Stimulated activated CD4-positive, alpha-beta T cell treated with anti-CD3 and anti-CD28 coated beads, Interleukin-1b, Interleukin-23, amount 100 ng/mL, for 4 hours (primary cell): ENCODE results near the gene LGALS3.

Experiments used
- DNase-seq, 2 donors: peaks; one replicate each; pipeline ENCODE4 v3.0.0-alpha.2; 2020; ENCODE audit warnings: low read depth in 2 of 2

Gene LGALS3

DNA sequence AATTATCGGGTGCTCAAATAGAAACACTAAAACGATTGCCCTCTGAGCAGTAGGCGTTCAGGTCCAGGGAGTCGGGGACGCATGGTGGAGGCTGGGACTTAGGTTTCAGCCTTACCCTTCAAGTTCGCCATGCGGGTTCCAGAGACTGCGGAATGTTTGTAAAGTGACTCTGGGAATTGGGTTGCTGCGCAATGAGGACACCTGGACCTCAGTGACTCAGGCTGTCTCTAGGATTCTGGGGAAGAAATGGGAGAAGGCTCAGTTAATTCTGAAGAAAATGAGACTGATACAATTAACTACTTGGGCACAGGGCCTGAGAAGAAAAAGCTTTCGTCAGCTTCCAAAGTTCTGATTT, 1.1 kb downstream of the LGALS3 start:
- no peak for DNase-seq

- no peak for DNase-seq
Observed at GRCh38 chr14:55131370-55132137, 2.5 kb downstream of the LGALS3 start.

- DNase-seq: no peak
Observed at GRCh38 chr14:55133416-55133815, 4.4 kb downstream of the LGALS3 start.

DNA sequence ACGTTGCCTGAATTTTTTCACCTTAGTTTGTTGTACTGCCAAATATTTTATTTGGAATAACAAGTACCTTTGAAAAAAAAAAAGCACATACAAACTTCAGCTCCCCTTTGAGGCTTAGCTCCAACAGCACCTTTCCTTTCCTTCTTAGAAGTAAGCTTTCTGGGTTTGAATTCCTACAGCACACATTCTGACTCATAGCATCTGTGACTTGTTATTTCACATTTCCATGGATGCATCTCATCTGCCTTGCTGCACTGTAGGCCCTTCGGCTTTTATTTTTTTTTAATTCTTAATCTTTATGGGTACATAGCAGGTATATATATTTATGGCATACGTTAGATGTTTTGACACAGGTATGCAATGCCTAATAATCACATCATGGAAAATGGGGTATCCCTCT, 7.2 kb downstream of the LGALS3 start:
- no peak for DNase-seq

GRCh38 chr14:55136885-55137786, 8.1 kb downstream of the LGALS3 start:
- no peak for DNase-seq

- DNase-seq: no peak
Observed at GRCh38 chr14:55138091-55138490, 9.0 kb downstream of the LGALS3 start.

DNA sequence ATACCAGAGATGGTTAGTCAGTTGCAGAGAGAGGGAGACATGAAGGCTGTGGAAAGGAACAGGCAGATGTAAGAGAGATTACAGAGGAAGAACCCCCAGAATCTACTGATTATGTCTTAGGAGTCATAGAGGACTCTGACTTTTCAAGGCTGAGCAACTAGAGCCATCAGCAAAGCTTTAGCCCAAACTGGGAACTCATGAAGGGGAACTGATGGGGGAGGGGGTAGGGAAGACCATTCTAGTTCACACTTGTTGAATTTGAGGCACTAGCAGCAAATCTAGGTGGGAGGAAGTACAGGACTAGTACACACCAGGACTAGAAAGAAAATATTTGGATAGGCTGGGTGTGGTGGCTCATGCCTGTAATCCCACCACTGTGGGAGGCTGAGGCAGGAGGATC, 10.1 kb downstream of the LGALS3 start:
- no peak for DNase-seq

GRCh38 chr14:55139696-55140509, 10.9 kb downstream of the LGALS3 start:
- DNase-seq: no peak

GRCh38 chr14:55141825-55142224, 12.8 kb downstream of the LGALS3 start:
- DNase-seq: no peak

- no peak for DNase-seq
Observed at GRCh38 chr14:55142466-55142865, 13.4 kb downstream of the LGALS3 start.

GRCh38 chr14:55146425-55146824, 17.4 kb downstream of the LGALS3 start:
- DNase-seq: no peak

GRCh38 chr14:55151601-55152000, 22.5 kb downstream of the LGALS3 start:
- no peak for DNase-seq

DNA sequence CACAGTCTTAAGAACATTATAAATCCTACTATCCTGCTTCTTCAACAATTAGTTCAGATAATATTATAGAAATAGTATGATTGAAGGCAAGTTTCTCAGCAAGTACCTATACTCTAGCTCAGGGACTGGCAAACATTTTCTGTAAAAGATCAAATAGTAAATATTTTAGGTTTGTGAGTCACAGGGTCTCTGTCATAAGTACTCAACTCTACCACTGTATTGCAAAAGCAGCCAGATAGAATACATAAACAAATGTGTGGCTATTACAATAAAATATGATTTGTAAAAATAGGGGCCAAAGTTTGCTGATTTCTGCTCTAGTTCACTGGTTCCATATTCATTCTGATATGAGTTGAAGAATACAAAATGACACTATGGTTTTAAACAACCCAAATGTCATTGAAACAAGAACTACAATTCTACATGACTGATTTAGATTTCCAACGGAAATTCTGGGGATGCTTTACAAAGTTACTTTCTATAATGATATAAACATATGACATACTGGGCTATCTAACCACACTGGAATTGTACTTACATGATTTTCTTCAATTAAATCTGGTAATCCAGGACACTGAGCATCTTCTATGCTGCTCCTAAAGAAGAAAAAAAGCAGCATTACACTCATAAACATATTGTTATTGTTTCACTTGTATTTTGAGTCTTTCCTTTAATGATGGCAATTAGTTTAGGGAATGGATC, 23.2 kb downstream of the LGALS3 start:
- no peak for DNase-seq

- no peak for DNase-seq
Observed at GRCh38 chr14:55153951-55154350, 24.9 kb downstream of the LGALS3 start.

DNA sequence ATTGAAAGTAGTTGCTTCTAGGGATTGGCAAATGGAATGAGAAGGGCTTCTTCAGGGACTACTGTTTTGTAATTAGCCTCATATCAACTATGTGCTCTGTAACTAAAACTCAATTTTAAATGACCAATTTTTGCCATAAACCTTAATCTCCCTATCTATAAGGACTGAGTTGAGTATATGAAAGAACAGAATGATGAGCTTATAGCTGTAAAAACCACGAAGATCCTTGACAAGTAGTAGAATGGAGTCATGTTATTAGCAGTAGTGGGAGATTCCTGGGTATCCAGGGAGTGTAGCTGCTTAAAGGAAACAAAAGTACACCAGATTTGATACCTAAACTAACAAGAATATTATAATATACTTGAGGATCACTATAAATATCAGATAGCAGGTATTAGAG, 28.0 kb downstream of the LGALS3 start:
- DNase-seq: no peak

DNA sequence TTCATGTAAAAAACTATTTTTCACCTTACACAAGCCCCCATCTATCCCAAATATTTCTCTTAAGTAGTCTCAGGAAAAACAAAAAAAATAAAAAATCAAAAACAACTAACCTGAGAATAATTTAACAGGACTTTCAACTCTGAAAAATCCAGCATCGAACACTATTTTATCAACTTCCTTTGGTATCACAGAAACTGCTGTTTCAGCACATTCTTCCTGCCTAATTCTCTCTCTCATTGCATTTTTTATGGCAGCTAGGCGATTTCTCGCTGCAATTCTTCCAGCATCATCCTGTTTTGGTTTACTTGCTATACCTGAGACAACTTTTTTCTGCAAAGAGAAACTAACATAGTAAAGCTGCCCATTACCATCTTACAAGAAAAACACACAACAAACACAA, 29.4 kb downstream of the LGALS3 start:
- DNase-seq: no peak

DNA sequence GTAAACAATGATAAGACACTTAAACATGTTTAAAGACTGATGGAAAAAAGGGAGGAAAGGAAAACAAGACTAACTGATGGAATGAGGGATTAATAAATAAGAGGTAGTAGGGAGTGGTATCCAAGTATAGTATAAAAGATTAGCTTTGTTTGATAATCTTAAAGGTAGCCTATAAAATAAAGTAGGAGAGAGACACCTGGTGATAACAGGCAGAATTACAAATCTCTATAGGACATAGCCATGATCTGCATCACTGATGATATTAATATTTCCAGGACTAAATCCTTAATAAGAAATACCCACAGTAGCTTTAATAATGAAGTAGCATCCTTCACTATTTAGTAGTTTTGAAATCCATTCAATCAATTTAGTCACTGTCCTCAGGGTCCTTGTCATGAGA, 31.9 kb downstream of the LGALS3 start:
- no peak for DNase-seq

DNA sequence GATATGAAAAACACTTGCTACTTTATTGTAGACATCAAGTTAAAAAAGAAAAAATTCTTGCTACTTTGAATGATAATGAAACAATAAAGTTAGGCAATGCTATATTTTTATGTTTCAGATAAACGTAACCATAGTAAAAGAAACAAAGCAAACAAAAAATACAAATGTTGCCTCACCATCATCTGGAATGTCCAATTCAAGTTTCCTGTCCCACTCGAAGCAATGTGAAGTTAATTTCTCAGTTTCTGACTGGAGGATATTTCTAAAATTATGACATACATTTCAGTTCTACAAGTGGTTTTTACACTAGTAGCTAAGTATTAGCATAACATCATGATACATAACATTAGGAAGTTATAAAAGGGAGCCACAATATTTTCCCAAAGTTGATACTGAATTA, 41.5 kb downstream of the LGALS3 start:
- DNase-seq: no peak

GRCh38 chr14:55180006-55180405, 51.0 kb downstream of the LGALS3 start:
- DNase-seq: no peak

- DNase-seq: no peak
Observed at GRCh38 chr14:55180434-55180833, 51.4 kb downstream of the LGALS3 start.

GRCh38 chr14:55188686-55189295, 59.7 kb downstream of the LGALS3 start:
- no peak for DNase-seq
